Neural cell (in vitro differentiated cells): ENCODE data around the gene RPS2.

Experiments used
- EP300 ChIP-seq: fragments of 450-650 bp; conservative IDR thresholded peaks from 2 replicates; pipeline ENCODE4 v1.6.1; 2014; ENCODE audit warnings: antibody characterized with exemption, mild to moderate bottlenecking, moderate library complexity; ENCODE audit not compliant: poor library complexity, severe bottlenecking
- EZH2 ChIP-seq: fragments of 200-600, 300-800 bp; shearing (Covaris generic), sonication (generic); IDR thresholded peaks from 2 replicates; pipeline ENCODE4 v1.6.1; 2014; ENCODE audit warnings: antibody characterized with exemption, low read length, borderline replicate concordance, mild to moderate bottlenecking; ENCODE audit not compliant: insufficient read depth, poor library complexity, severe bottlenecking
- MXI1 ChIP-seq: fragments of 450-650 bp; conservative IDR thresholded peaks from 2 replicates; pipeline ENCODE4 v1.6.1; 2014; ENCODE audit warnings: antibody characterized with exemption, mild to moderate bottlenecking; ENCODE audit not compliant: poor library complexity, severe bottlenecking
- POLR2AphosphoS5 ChIP-seq: IDR thresholded peaks from 2 replicates; pipeline ENCODE4 v1.6.1; 2012
- TF ChIP-seq, protein P1 (sequence below): fragments of 450-650 bp; IDR thresholded peaks from 2 replicates; pipeline ENCODE4 v1.5.1; 2014; ENCODE audit warnings: antibody characterized with exemption, mild to moderate bottlenecking, moderate library complexity; ENCODE audit not compliant: poor library complexity, severe bottlenecking
- TF ChIP-seq, protein P2 (sequence below): IDR thresholded peaks from 2 replicates; pipeline ENCODE4 v1.6.1; 2012; ENCODE audit warnings: borderline replicate concordance

DNA sequence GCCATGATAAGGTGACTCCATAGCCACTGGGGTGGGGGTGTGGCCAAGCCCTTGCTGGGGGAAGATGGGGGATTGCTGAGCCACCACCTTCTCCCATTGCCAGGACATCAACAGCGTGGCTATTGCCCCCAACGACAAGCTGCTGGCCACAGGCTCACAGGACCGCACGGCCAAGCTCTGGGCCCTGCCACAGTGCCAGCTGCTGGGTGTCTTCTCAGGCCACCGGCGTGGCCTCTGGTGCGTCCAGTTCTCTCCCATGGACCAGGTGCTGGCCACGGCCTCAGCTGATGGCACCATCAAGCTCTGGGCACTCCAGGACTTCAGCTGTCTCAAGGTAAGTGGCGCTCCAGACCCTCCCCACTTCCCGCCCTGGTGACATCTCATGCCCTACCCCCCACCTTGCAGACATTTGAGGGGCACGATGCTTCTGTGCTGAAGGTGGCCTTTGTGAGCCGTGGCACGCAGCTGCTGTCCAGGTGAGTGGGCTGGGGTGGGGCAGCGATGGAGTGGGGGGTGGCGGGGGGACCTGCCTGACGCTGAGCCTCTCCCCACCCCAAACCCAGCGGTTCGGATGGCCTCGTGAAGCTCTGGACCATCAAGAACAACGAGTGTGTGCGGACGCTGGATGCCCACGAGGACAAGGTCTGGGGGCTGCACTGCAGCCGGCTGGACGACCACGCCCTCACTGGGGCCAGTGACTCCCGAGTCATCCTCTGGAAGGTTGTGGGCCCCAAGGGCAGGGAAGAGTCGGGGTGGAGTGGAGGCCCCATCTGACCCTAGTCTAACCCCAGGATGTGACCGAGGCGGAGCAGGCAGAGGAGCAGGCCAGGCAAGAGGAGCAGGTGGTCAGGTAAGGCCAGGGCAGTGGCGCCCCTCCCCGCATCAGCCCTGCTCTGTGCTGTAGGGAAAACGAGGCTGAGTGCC is 12.6 kb upstream of the RPS2 start:
- TF ChIP-seq, protein P1, sequence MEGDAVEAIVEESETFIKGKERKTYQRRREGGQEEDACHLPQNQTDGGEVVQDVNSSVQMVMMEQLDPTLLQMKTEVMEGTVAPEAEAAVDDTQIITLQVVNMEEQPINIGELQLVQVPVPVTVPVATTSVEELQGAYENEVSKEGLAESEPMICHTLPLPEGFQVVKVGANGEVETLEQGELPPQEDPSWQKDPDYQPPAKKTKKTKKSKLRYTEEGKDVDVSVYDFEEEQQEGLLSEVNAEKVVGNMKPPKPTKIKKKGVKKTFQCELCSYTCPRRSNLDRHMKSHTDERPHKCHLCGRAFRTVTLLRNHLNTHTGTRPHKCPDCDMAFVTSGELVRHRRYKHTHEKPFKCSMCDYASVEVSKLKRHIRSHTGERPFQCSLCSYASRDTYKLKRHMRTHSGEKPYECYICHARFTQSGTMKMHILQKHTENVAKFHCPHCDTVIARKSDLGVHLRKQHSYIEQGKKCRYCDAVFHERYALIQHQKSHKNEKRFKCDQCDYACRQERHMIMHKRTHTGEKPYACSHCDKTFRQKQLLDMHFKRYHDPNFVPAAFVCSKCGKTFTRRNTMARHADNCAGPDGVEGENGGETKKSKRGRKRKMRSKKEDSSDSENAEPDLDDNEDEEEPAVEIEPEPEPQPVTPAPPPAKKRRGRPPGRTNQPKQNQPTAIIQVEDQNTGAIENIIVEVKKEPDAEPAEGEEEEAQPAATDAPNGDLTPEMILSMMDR, result no peak
- TF ChIP-seq POLR2AphosphoS5, result no peak
- TF ChIP-seq, protein P2, sequence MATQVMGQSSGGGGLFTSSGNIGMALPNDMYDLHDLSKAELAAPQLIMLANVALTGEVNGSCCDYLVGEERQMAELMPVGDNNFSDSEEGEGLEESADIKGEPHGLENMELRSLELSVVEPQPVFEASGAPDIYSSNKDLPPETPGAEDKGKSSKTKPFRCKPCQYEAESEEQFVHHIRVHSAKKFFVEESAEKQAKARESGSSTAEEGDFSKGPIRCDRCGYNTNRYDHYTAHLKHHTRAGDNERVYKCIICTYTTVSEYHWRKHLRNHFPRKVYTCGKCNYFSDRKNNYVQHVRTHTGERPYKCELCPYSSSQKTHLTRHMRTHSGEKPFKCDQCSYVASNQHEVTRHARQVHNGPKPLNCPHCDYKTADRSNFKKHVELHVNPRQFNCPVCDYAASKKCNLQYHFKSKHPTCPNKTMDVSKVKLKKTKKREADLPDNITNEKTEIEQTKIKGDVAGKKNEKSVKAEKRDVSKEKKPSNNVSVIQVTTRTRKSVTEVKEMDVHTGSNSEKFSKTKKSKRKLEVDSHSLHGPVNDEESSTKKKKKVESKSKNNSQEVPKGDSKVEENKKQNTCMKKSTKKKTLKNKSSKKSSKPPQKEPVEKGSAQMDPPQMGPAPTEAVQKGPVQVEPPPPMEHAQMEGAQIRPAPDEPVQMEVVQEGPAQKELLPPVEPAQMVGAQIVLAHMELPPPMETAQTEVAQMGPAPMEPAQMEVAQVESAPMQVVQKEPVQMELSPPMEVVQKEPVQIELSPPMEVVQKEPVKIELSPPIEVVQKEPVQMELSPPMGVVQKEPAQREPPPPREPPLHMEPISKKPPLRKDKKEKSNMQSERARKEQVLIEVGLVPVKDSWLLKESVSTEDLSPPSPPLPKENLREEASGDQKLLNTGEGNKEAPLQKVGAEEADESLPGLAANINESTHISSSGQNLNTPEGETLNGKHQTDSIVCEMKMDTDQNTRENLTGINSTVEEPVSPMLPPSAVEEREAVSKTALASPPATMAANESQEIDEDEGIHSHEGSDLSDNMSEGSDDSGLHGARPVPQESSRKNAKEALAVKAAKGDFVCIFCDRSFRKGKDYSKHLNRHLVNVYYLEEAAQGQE, result no peak
- TF ChIP-seq EP300, result no peak
- TF ChIP-seq MXI1, result no peak
- TF ChIP-seq EZH2, result no peak
